ENCODE results near the gene IGF2BP2. TPM values are rescaled to one million over a fixed set of nuclear protein-coding genes. Genes with fewer than 3 reads are reported as not detected.

Gene IGF2BP2
- total RNA-seq, 6 donors from 2014 or later: 11.4 to 60.3 (median 24.9) TPM

DNA sequence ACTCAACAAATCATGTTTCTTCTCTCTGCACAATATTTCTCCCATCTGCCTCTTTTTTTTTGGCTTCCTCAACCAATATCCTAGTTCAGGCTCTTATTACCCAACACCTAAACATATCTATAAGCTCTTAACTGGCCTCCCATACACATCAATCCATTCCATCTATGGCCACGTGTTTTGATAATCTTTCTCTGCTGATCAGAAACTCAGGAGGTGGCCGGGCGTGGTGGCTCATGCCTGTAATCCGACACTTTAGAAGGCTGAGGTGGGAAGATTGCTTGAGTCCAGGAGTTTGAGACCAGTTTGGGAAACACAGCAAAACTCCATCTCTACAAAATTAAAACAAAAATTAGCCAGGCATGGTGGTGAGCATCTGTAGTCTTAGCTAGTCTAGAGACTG lies 68.4 kb downstream of the IGF2BP2 start:
- no peak overlapping the region for H3K4me3 ChIP-seq
- no peak overlapping the region for H3K27ac ChIP-seq
- H3K9me3 ChIP-seq: peaks cover 0 to 6% (median 0%) of the 10 kb centered on the region in 4 donors
- TF ChIP-seq POLR2AphosphoS5 (IDR thresholded peaks at IDR 0.05) (no peak), EP300 (IDR thresholded peaks at IDR 0.05) (no peak), POLR2A (IDR thresholded peaks at IDR 0.05) (no peak)
- TF ChIP-seq, protein P1, sequence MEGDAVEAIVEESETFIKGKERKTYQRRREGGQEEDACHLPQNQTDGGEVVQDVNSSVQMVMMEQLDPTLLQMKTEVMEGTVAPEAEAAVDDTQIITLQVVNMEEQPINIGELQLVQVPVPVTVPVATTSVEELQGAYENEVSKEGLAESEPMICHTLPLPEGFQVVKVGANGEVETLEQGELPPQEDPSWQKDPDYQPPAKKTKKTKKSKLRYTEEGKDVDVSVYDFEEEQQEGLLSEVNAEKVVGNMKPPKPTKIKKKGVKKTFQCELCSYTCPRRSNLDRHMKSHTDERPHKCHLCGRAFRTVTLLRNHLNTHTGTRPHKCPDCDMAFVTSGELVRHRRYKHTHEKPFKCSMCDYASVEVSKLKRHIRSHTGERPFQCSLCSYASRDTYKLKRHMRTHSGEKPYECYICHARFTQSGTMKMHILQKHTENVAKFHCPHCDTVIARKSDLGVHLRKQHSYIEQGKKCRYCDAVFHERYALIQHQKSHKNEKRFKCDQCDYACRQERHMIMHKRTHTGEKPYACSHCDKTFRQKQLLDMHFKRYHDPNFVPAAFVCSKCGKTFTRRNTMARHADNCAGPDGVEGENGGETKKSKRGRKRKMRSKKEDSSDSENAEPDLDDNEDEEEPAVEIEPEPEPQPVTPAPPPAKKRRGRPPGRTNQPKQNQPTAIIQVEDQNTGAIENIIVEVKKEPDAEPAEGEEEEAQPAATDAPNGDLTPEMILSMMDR (IDR thresholded peaks at IDR 0.05): no peak
- peaks cover 0 to 12% (median 6%) of the 10 kb centered on the region in 4 donors for H3K4me1 ChIP-seq
- no peaks in the 10 kb centered on the region for H3K36me3 ChIP-seq
- no peaks in the 10 kb centered on the region for H3K27me3 ChIP-seq
- ATAC-seq (ENCODE audit: low FRiP score in 2 of 2): no peak
- no peak for DNase-seq
- 91 to 97% methylated on average over 4 of the region's 4 CpGs for WGBS, 2 donors

- 61 to 90% methylated on average over 3 of the region's 3 CpGs for WGBS, 2 donors
- no peak for DNase-seq
- Histone ChIP-seq H3K36me3 (no peaks in the 10 kb centered on the region), H3K9me3 (peaks cover 0 to 6% (median 0%) of the 10 kb centered on the region in 4 donors), H3K4me1 (peaks cover 0 to 1% (median under 1%) of the 10 kb centered on the region in 4 donors), H3K27ac (no peak overlapping the region), H3K4me3 (no peak overlapping the region), H3K27me3 (no peaks in the 10 kb centered on the region)
- ATAC-seq (ENCODE audit: low FRiP score in 2 of 2): no peak
- no peak for TF ChIP-seq POLR2A (IDR thresholded peaks at IDR 0.05)
- TF ChIP-seq, protein P1 (IDR thresholded peaks at IDR 0.05): no peak
These were observed 69.9 kb downstream of the IGF2BP2 start for GRCh38 chr3:185754920-185755319.

DNA sequence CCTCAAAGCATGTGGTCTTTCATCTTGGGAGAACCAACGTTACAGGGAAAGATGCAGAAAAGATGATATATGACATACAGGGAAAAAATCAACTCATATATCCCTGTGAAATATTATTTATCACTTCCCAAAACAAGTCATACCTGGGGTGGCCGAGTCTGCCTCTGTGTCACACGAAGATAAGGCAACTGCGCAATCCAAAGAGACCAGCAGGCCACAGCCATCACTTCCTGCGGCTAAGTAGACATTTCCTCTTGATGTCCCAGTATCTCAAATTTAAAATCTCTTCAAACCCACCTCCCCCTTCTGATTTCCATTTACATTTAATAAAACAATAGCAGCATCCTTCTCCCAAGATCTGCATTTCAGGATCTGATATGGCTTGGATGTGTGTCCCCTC lies 71.5 kb downstream of the IGF2BP2 start:
- WGBS, 2 donors: 59 to 60% methylated on average over 5 of the region's 5 CpGs
- H3K27me3 ChIP-seq: no peaks in the 10 kb centered on the region
- DNase-seq (no peak), ATAC-seq (ENCODE audit: low FRiP score in 2 of 2) (no peak)
- TF ChIP-seq EP300 (IDR thresholded peaks at IDR 0.05) (no peak), POLR2AphosphoS5 (IDR thresholded peaks at IDR 0.05) (no peak), POLR2A (IDR thresholded peaks at IDR 0.05) (no peak)
- TF ChIP-seq, protein P1 (IDR thresholded peaks at IDR 0.05): no peak
- H3K27ac ChIP-seq: no peak overlapping the region
- no peak overlapping the region for H3K4me3 ChIP-seq
- H3K36me3 ChIP-seq: no peaks in the 10 kb centered on the region
- H3K9me3 ChIP-seq: peaks cover 0 to 6% (median 0%) of the 10 kb centered on the region in 4 donors
- peaks cover 0 to 5% (median 0%) of the 10 kb centered on the region in 4 donors for H3K4me1 ChIP-seq

DNA sequence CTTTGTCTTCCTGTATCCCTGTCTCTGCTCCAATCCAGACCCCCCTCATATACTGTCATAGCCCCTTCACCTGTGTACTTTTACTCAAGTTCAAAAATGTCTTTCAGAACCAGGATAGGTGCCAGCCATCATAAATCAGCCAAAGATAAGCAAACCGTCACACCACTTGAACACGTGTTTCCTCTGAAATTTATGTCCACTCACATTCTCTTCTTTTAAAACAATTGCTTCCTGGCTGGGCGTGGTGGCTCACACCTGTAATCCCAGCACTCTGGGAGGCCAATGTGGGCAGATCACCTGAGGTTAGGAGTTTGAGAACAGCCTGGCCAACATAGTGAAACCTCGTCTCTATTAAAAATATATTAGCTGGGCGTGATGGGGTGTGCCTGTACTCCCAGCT lies 74.1 kb downstream of the IGF2BP2 start:
- no peak for ATAC-seq (ENCODE audit: low FRiP score in 2 of 2)
- no peaks in the 10 kb centered on the region for H3K27me3 ChIP-seq
- peaks cover 6 to 16% (median 10%) of the 10 kb centered on the region in 4 donors for H3K4me1 ChIP-seq
- peaks cover 0 to 6% (median 0%) of the 10 kb centered on the region in 4 donors for H3K9me3 ChIP-seq
- WGBS, 2 donors: 64 to 71% methylated on average over 5 of the region's 5 CpGs
- DNase-seq: no peak
- no peak for TF ChIP-seq EP300 (IDR thresholded peaks at IDR 0.05)
- TF ChIP-seq, protein P1 (IDR thresholded peaks at IDR 0.05): no peak
- no peak for TF ChIP-seq POLR2A (IDR thresholded peaks at IDR 0.05)
- no peak for TF ChIP-seq POLR2AphosphoS5 (IDR thresholded peaks at IDR 0.05)
- H3K27ac ChIP-seq: no peak overlapping the region
- no peaks in the 10 kb centered on the region for H3K36me3 ChIP-seq
- H3K4me3 ChIP-seq: no peak overlapping the region

- 77 to 88% methylated on average over 1 of the region's 1 CpG for WGBS, 2 donors
- no peak for ATAC-seq (ENCODE audit: low FRiP score in 2 of 2)
- H3K9me3 ChIP-seq: peaks cover 0 to 2% (median 0%) of the 10 kb centered on the region in 4 donors
These were observed 74.8 kb downstream of the IGF2BP2 start for GRCh38 chr3:185750015-185750414.

More at GRCh38 chr3:185750015-185750414, 74.8 kb downstream of the IGF2BP2 start:
- Histone ChIP-seq H3K27me3 (no peaks in the 10 kb centered on the region), H3K4me1 (peaks cover 12 to 18% (median 15%) of the 10 kb centered on the region in 4 donors), H3K36me3 (no peaks in the 10 kb centered on the region), H3K4me3 (no peak overlapping the region), H3K27ac (no peak overlapping the region)
- DNase-seq: no peak
- TF ChIP-seq, protein P1 (IDR thresholded peaks at IDR 0.05): no peak
- no peak for TF ChIP-seq POLR2AphosphoS5 (IDR thresholded peaks at IDR 0.05)

All from upper lobe of left lung (tissue), 6 donors.